ENCODE data around the gene TRMT2A.

DNA sequence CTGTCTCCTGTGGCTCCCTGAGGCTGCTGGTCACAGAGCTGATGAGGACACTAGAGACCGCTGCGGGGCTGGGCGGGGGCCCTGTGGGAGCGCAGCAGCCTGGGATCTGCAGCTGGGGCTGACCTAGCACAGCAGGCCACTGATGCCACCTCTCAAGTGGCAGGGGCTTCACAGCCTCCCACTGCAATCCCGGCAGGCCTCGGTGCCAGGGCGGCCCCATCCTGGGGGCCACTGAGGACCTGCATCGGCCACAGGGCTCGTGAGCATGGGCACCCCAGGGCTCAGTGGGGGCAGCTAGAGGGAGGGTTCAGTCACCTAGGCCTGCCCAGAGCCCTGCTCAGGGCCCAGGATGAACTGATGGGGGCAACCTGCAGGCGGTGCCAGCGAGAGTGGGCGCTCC lies 48.4 kb upstream of the TRMT2A start:
- TF ChIP-seq, protein P1, sequence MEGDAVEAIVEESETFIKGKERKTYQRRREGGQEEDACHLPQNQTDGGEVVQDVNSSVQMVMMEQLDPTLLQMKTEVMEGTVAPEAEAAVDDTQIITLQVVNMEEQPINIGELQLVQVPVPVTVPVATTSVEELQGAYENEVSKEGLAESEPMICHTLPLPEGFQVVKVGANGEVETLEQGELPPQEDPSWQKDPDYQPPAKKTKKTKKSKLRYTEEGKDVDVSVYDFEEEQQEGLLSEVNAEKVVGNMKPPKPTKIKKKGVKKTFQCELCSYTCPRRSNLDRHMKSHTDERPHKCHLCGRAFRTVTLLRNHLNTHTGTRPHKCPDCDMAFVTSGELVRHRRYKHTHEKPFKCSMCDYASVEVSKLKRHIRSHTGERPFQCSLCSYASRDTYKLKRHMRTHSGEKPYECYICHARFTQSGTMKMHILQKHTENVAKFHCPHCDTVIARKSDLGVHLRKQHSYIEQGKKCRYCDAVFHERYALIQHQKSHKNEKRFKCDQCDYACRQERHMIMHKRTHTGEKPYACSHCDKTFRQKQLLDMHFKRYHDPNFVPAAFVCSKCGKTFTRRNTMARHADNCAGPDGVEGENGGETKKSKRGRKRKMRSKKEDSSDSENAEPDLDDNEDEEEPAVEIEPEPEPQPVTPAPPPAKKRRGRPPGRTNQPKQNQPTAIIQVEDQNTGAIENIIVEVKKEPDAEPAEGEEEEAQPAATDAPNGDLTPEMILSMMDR (IDR thresholded peaks at IDR 0.05; ENCODE audit: low read length): no peak
- no peak for TF ChIP-seq EZH2 (optimal IDR thresholded peaks at IDR 0.05; ENCODE audit: low read depth, low read length)
- no peak for TF ChIP-seq EZH2phosphoT487 (IDR thresholded peaks at IDR 0.05; ENCODE audit: low read length)
